GM18861 (cell line): ENCODE measurements around the gene AKT3.

Experiments
- ATAC-seq: cut with Tn5 transposase; IDR thresholded peaks from one replicate; pipeline ENCODE4 v1.9.1; 2021; ENCODE audit not compliant: unreplicated experiment

AKT3 gene

DNA sequence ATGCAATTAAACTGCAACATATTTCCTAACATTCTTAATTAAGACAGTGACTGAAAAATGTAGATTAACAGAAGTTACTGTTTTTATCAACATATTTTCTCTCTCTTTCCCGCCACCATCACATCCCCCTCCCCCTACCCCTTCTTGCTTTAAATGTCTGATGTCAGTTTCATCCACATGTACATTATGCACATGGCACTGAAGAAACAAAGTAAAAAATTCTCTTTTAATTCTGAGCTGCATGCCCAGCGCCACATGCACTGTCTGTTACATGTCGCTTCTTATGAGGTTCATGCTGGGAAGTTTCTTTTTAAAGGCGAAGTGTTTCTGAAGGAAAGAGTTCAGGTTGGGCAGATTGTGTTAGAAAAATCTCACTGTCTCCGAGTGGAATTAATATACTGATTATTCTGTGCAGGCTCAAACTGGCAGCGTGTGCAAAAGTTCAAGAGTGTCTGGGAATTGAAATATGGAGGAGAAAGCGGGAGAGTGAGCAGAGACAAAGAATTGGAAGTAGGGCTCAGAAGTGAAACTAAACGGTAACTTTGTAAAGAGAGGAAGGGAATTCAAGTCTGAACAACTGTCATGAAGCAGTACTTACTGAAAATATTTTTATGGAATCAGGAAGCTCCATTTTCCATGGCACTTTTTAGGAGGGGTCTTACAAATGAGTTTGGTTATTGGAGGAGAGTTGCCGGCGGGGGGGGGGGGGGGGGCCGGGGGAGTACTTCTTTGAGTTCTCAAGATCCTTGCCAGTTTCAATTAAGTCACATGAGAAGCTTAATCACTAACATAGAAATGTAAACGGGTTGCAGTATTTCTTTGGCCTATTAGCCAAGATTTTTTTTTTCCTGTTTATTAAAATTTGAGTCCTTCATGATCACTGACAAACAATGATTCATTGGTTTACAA, 376.6 kb downstream of the AKT3 start:
- ATAC-seq: no peak

DNA sequence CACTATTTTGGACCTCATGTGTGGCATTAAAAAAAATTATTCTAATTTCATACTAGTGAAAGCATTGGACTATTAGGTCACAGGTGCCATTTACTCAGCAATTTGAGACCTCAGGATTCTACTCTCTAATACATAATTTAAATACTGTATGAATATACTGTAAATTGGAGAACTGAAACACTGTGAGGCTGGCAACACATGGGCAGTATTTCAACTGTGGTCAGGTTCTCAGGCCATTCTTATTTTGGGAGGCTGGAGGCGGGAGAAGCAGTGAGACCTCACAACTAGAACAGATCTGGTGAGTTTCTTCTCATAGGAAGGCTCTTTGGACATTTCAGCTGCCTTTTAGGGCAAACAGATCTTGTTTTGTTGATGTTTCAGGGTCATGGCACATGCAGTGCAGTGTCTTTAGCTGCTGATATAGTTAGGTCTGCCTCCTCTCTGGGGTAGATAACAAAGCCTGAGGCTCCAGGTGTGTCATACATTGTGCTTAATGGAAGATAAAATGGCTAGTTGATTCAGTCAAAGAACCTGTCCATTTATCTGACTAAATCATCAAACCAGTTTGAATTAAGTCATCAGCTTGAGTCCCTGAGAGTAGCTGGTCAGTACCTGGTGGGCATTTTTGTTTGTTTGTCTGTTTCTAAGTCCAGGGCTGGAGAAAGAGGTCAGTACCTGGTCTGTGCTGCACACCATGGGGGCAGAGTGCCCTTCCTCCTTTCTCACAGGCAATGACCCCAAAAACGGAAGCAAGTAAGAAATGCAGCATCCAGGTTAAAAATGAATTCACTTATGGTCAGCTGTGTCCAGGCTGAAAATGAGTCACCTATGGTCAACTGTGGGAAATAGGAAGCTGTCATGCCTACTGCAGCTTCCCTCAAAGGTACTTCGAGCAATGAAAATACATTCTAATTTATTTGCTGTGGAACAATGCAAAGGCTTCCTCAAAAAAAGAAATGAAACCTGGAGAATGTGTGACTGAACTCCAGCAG, 378.0 kb downstream of the AKT3 start:
- ATAC-seq: peak; percentile 88

DNA sequence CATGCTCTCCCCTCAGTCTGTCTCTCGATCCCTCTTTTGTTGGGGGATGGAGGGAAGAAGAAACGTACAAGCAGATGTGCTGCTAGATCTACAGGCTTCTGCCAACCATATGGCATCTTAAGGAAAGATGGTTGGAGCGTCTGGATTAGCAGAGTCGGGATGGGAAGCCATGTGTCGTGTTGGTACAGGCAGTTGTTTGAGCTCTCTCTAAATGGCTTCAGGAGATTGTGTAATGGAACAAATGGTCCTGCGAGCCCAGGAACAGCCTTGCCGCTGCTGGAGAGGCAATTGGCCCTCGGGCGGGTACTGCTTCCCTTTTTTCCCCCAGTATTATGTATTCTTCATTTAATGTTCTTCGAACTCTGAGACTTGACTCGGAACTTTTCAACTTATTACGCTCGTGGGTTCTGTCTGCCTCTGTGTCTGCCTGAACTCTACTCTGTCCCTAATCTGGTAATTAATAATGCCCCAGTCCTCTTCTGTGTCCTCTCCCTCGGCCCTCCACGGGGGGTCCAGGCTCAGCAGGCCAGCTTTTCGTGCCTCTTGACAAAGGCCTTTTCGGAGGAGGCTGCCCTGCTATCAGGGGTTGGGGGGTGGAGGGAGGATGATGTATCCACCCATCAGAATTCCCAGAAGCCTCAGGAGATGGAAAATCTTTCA, 378.9 kb downstream of the AKT3 start:
- no peak for ATAC-seq

DNA sequence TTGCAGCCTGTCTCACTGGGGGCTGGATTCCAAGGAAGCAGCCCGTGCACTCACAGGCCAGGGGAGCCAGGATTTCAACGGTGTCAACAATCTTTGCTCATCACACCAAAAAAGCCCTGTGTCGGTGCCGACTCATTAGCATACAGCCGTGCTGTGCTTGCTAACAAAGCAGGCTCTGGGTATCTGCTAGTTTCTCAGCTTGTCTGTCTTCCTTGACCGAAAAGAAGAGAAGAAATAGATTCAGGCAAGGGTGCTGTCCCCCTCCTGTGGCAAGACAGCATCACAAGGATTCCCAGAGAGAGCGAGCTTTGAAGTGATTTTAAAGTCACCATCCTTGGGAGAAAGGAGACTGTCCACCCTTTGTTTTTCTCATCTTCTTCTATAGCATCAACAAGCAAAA, 379.5 kb downstream of the AKT3 start:
- no peak for ATAC-seq

DNA sequence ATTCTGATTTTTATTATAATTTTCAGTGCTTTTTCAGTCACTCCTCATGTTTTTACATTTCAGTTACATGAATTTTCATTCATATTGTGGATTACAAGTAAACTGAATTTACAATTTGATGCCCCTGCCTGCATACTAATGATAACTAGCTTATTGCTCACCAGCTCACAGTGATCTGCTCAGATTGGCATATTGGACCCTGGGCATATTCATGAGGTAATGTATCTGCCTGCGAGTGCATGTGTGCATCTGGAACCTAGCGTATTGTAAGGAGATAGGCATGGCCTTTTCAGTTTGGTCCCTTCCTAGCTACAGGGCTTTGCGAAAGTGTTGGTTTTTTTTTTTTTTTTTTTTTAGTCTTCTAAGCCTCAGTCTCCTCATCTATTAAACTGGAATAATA, 380.5 kb downstream of the AKT3 start:
- no peak for ATAC-seq

DNA sequence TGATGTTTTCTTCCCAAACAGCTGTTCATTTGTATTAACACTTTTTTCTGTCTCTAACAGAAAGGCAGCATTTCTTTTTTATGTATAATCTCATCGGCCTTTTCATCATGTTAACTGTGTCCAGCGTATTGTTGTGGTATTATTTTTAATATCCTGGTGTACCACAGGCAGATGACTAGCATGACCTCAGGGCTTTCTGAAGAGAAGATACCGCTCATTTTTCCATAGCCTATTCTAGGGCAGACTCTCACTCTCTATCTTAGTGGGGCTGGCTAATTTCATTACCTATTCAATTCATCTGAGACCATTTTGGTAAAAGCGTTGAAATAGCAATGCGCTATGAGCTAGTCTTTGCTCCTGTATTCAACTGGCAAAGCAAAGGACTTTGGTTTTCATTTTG, 384.3 kb downstream of the AKT3 start:
- ATAC-seq: no peak

DNA sequence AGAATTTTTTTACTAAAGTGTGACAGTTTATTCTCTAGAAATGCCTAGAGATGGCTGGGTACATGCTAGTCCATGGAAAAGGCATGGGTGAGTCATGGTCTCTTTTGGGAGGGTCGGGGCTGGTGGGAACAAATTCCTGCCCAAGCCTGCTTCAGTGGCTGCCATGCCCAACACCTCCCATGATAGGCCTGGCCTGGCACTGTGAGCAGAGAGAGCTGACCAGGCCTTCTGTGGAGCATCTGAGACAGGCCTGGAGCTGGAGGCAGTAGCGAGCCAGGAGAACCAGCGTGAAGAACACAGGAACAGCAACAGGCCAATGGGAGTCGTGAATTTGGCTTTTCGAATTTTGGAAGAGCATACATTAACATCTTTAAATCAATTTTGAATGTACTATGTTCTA, 385.0 kb downstream of the AKT3 start:
- no peak for ATAC-seq

DNA sequence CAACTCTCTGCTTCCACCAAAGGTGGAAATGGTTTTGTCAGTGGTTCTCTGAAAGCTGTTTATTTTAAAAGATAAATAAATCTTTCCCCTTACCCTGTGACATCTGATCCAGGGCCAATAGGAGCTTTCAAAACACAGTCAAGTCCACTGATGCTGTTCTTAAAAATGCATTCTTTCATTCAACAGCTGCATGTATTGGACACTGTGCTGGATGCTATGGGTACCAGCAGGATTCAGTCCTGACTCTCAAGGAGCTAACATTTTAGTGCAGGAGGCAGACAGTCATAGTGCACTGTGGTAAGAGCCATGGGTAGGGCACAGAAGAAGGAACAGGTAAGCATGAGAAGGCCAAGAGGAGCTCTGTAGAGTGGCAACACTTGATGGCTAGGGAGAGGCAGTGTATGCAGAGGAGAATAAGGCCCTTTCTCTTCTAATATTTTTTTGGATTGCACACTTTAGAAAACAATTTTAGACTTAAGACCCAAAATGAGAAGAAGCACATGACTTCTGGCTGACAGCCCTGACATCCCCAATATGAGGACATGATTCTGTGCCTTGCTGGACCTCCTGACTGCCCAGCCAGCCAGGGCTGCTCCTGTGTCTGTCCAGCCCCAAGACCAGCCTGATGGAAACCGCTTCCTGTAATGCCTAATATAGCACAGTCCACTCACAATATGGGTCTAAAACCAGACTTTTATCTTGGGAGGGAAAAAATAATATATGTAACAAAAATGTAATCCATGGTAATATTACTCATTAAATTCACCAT, 386.9 kb downstream of the AKT3 start:
- no peak for ATAC-seq

DNA sequence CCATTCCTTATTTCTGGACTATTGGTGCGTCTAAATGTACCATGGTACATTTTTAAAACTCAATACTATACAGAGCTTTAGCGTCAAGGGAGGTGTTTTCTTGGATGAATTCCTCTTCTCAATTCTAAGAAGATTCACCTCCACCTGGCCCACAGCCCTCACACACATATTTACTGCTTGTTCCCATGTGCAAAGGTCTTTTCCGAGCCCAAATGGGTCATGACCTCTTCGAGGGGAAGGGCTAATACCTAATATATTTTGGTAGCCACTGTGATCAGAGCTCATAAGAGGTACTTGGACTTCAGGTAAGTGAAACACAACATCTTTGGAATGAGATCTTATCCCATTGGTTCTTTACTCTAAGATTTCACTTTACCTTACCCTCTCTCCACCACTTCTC, 388.3 kb downstream of the AKT3 start:
- no peak for ATAC-seq

DNA sequence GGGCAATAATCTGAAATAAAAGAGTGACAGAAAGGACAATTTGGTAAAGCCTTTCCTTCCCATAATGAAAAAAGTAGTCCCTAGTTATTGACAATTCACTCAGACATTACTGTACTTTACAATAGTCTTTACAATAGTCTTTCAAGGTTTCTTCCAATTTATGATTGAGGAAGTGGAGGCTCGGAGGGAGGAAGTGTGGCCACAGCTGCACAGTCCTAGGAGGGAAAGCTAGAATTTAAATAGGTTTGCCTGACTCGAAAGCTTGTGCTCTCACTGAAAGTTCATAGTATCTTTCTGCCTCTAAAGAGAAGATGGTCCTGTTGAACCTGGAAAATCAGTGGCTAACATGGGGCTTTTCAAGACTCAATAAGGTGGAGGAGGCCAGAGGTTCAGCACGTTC, 391.0 kb downstream of the AKT3 start:
- no peak for ATAC-seq

DNA sequence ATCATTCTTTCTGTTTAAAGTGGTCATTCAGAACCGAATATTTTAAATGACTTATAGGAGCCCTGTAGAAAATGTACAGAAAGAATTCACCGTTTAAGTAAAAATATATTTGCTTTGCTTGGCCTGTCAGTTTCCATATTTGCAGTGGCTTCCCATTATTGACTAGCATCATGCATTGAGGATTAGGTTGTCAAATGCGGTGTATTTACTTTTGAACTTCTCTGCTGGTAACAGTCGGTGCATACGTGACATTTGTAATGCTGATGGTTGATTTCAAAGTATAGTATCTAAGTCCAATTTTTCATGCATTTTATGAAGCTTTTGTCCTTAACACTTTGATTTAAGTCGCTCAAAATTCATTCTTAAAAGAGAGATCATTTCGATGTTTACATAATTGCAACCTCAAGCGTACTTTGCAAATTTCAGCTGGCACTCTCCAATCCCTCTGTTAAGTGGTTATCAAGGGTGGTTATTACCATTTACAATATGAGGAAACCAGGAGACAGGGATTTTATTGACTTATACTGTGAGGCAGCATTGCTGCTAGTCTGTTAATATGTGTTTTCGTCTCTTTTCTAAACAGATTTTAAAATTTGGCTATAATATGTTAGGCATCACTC, 392.6 kb downstream of the AKT3 start:
- no peak for ATAC-seq

DNA sequence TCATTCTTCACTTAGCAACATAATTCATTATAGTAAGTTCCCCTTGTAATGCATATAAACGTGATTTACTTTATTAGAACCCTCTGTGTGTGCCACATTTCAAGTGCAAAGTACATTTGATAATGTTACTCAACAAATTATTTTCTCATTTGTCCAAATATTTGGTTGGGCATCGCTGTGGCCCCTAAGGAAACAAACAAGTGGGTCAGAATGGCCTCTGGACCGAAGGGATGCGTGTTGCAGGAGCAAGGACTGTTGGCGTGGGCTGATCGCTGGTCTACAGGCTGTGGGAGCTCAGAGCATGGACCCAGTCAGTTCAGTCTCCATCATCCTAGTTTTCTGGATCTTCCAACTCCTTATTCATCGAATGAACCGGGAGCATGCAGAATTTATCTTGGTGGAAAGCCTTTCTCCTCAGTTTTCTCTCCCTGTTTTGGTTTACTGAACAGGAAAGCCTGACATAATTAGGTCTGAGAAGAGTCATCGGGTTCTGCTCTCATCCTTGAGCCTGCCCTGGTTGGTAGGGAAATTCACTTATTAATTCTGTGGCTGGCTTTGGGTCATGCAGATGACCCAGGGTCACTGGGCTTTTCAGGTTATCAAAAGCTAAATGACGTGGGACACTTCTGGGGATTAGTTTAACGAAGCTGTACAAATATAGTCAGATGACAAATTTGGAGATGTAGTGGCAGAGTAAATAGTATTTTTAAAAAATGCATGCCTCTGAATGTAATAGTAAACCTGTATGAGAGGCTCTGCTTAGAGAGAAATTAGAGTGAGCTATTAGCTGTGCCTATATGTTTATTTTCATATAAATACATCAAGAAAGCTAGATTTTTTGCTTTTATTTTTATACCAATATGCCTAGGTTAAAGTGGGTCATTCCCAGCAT, 394.0 kb downstream of the AKT3 start:
- ATAC-seq: no peak

DNA sequence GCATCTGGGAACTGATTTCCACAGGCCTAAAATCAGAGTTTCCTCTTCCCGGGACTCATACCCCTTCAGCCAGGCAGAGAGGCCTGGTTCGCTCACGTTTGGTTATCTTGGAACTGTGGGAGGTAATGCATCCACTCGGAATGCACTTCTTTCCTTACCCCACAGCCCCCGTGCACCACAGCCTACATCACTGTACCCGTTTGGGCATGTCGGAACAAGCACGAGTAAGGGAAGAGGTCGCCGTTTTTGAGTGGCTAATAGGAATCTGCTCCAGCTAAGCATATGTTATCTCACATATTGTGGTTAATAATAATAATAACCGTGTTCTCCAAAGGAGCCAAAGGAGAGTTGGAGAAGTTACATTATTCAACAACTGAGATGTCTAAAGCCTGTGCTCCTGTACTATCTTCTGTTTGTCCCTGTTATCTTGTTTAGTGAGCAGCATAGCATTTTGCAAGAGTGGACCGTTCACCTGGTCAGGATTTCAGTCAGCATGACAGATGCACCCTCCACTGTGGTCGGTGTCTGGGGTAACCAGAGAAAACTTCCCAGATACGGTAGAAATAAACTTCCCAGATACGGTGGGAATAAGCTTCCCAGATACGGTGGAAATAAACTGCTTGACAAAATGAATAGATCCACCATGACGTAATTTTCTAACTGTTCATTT, 395.6 kb downstream of the AKT3 start:
- no peak for ATAC-seq

DNA sequence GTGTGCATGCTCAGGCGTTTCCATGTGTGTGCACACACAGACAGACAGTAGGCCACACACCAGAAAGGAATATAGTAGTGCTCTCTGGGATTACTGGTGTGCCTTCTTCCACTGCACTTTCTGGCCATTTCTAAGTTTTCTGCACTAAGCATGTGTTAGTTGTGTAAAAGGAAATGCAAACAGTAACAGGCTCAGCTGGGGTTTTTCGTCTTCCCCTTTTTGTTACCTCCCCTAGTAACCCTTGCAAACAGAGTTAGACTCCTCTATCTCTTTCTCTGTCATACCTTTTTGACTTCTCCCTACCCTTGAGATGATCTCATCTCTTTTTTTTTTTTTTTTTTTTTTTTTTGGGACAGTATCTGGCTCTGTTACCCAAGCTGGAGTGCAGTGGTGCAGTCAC, 398.0 kb downstream of the AKT3 start:
- no peak for ATAC-seq

DNA sequence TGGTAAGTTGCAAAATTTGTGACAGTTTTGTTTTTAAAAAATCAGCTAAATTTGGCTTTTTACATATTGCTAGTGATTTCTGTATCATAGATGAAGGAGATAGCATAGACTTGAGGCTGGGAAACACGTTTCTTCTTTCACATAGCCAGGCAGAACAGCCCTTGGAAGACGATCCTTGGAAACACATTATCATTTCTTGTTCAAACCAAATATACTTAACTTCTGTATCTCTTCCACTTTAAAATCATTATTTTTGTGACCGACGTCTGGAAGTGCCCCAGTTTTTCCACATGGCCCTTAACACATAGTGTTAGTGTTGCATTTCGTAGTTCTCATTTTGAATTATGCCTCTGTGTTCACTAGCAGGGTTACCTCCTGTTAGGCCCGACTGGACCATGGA, 400.7 kb downstream of the AKT3 start:
- no peak for ATAC-seq

DNA sequence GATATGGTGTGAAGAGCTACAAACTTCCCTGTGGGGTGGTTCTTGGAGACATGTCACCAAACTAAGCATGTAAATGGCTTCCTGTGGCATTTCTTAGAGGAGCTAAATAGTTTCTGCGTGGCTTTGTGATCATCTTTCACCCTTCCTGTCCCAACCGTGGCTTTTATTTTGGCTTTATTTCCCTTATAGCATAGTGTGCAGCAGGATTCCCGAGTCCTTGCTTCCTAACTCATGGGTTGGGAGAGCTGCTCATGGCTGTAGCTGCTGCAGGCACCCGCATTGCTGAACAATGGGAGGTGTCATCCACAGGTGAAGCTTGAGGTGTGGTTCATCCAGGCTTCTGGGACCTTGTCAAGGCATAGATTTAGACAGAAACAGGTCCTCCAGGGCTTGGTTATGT, 402.2 kb downstream of the AKT3 start:
- no peak for ATAC-seq

DNA sequence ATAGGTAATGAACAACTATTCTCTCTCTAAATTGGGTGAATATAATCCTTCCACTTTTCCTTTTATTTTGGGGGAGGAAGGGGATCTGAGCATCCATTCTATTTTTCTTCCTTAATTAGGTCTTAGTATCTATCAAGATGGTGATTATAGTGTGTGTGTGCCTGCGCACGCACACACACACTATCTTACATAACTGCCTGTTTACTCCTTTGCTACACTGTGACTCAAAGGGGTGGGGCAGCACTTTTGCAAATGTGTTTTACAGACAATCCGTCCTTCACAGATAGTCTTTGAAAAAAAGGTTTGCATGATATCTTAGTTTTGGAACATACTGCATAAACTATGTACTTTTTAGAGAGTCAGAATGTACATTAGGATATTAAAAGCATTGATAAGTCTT, 402.7 kb downstream of the AKT3 start:
- ATAC-seq: no peak

DNA sequence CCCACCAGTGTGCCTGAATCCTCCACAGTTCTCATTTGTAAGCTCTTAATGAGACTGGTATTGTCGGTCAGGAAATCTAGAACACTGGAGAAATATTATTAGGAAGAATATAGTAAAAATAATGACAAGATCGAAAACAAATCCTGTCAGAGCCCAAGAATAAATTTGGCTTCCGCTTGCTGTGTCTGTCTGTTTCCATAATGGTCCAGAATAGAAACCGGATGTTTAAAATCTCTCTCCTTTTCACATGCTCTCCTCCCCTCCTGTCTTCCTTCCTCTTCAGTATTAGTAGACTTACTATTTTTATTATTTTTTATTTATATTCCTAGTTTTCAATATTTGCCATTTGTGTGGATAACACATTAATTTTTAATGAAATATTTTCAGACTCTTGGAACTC, 406.5 kb downstream of the AKT3 start:
- ATAC-seq: no peak

DNA sequence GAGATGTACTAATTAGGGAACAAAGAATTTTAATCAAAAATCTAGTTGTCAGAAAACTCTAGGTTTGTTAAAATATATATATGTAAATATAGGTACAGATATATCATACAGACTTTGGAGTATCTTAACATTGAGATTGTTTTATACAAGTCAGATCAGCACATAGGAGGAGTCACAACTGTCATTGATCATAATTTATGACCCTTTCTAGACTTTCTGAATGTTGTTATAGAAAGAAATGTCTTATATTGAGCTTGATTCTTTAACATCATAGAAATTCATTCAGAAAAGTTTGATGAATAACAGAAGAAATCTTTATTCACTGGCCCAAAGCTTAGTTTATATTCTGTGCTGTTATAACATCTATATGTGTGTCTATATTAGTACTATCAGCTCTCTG, 408.4 kb downstream of the AKT3 start:
- ATAC-seq: no peak
